GM19328 (cell line): ENCODE measurements around the gene EML4.

Source experiments
- ATAC-seq: cut with Tn5 transposase; IDR thresholded peaks from one replicate; pipeline ENCODE4 v1.9.1; 2021; ENCODE audit warnings: mild to moderate bottlenecking, moderate library complexity; ENCODE audit not compliant: unreplicated experiment

EML4 gene

DNA sequence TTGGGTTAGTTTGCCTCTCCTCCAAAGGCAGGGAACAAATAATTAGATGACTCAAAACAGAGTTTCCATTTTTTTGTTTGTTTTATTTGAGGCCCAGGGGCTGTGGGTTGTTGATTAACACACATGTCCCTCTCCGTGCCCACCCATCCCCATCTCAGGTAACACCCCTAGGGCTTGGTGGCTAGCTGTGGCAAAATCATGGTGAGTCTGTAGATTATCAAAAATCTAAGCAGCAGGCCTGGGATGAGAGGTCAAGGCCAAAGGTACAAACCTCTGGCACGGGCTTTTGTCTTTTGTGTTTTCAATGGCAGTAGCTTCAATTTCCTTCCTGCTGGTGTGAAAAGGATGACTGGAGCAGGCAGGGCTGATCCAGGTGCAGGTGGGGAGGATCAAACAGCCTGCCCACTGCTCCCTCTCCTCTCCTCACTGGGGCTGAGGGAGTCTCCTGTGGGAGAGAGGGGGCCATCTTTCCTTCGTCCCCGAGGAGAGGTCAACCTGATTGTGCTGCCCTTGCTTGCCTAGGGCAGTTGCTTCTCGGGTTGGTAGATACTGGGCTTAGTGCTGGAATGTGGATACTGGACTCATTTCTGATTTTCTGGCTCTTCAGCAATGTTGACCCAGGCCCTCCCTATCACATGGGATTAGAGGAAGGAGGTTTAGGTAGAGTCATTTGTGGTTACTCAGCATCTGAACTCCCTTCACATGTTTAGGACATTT, 31.9 kb upstream of the EML4 start:
- no peak for ATAC-seq

DNA sequence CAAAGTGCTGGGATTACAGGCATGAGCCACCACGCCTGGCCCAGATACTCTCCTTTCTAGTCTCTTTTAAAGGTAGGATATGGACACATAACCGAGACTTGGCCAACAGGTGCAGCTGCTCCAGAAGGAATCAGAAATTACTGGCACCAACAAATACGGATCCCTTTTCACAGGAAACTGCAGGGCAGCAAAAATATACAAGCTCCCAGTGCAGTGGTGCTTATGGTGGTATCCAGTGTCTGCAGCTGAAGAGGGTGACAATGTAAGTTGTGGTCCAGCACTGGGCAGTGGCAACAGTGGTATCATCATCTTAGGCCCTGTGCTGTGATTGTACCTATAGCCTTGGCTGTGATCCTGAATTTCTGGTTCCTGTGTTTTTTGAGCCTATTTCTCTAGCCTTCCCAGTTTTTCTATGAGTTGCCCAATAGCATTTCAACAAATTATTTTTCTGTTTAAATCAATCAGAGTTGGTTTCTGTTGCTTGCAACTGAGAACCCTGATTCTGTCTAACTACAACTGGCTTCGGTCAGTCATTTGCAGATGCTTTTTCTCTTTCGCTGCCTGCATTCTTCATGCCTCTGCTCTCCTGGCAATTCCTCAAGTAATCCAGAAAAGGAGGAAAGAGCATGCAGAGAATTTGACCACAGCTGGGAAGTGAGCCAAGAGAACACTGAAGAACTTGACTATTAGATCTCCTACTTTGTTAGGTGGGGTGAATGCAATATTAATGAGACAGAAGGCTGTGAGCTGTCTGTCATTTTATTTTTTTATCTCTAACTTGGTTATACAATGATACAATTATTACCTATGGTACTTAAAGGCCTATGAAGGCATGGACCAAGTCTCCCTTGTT, 30.8 kb upstream of the EML4 start:
- ATAC-seq = no peak

DNA sequence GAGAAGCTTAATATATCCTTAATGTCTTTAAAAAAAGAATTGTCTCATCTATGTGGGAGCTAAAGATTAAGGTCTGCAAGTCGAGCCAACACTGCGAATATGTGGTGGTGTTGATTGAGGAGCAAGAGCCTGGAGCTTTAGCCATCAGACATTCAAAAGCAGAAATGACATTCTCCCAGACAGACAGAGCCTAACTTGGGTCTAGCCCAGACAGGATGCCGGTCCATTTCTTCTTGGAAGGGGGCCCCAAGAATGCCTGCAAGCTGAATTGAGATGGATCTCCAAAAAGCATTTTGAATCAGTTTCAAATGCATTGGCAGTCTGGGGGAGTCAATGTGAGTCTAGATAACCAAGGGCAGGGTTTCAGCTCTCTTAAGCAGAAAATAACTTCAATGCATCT, 30.1 kb upstream of the EML4 start:
- no peak for ATAC-seq

DNA sequence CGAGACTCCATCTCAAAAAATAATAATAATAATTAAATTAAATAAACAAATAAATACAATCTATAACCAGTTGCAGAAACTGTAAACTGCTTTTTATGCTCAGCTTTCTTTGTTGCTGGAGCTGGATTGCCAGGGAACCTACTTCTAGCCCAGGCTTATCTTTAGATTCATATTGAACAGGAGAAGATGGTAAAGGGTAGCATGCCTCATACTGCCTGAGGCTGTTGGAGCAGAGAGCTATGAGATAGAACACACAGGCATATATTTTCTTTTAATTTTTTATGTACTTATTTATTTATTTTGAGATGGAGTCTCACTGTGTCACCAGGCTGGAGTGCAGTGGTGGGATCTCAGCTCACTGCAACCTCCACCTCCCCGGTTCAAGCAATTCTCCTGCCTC, 28.7 kb upstream of the EML4 start:
- ATAC-seq = no peak

DNA sequence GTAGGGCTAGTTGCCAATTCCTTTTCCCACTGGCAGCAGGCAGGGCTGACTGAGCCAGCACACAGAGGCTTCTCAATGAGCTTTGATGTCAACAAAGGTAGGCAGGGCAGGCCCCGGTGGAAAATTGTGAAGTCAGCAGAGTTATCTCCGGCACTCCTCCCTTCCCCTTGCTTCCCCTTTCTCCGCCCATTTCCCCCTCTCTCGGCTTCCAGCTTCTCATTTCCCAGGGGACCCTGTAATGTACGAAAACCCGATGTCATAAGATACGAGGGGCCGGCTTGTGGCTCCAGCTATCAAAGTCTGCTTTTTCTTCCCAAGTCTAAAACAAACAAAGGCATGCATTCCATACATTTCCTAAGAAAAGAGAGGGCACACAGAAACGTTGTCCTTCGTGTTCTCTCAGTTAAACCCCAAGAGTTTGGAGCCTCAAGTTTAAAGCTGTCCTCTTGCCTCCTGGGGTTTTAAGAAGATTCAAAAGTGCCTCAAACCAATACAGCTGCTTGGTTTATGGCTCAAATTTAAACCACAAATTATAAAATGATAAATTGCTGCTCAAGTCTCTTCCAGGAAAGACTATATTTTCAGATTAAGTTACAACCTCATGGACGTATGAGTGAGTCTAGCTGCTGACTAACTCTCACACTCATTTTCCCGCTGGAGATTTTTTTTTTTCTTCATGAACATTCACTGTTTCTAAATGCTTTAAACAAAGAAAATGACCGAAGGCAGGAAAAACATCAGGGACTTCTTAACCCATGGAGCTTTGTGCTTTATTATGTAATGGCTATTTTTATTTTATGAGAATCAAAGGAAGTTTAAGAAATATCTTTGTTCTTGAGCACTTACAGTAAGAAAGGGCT, 27.2 kb upstream of the EML4 start:
- ATAC-seq = no peak

DNA sequence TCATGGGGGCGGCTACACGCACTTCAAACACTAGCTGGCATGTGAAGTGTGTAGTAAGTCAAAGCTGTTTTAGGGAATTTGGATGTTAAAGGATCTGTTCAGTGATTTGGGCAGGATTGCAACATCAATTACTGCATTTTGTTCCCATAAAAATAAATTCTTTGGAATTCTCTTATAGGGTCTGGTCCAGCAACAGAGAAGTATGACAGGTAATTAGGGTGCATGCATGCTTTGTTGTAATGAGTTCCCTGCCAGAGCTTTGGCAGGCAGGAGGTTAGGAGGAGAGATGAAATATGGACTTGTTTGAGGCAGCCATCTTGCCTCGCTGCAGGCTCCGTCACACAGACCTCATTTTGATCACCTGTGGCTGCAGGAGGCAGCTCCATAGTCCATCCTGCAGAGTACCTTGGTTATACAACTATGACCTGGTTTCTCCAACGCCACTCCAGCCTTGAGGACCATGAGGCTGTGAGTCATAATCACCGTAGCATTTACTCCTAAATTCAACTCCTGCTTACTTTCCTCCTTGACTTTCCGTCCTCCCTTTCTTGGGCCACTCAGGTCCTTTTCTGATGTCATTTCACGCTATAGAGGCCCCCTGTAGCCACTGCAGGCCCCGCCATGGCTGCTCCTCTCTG, 26.5 kb upstream of the EML4 start:
- no peak for ATAC-seq

DNA sequence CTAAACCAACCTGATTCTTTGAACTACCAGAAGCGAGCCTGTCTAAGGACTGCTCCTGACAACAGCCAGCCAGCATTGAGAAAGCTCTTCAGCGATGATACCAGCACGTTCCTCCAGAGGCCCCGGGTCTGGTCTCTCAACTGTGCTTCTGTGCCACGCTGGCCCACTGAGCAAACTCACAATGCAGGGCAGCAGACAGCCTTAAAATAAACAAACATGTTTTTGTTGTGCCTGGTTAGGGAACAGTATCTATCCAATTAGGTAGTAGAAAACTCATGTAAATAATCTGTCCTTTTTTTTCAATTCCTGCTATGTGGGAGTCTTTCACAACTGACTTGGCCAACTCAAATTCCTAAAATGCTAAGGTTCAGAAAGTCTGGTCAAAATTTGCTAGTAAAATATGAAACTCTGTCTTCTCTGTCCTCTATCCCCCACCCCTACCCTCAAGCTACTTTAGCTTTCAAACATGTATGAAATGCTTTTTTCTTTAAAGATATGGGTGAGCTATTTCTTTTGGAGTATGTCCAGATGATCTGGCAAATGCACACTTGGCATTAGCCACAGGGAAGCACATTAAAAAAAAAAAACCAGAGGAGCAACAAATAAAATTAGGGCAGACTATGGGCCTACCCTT, 21.4 kb upstream of the EML4 start:
- ATAC-seq = no peak

DNA sequence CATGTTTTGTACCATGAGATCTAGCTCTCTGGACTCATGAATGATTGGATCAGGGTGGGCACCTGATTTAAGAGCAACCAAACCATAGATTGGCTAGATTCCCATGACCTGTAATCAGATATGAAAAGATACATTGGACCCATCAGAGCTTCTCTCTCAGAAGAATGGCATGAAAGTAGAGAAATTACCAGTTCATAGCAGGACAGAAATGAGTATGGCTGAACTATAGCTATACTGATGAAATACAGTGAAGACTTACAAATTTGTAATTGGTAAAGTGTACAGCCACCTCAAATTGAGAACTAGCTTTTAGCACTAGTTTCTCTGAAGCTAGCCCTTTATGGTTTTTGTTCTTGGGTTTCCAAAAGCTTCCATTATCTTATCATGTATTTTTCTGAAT, 19.0 kb upstream of the EML4 start:
- no peak for ATAC-seq

DNA sequence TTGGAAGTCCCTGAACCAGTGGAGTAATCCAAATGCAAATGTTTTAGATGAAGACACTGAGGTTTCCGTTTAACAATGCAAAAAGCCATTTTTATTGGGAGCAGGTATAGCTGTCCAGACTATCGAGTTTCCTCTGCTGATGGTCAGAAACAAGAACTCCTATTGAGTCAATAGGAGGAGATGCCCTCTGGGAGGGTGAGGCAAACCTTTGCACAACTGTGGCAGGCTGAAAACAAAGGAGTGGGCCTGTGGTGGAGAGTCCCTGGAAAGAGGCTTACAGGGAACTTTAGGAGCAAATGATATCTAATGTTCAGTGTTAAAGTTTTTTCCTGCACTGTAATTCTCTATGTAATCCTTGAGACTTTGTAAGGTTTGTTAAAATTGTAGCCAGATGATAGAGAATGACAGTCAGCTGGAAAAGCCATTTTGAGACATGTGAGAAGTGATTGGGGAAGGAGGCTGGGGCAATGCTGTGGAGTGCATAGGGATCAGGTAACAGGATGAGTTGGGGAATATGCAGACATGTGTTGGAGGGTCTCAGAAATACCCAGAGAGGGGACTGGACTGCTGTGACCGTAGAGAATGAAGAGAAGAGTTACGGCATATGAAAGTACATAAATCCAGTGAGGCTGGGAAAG, 15.1 kb upstream of the EML4 start:
- no peak for ATAC-seq

DNA sequence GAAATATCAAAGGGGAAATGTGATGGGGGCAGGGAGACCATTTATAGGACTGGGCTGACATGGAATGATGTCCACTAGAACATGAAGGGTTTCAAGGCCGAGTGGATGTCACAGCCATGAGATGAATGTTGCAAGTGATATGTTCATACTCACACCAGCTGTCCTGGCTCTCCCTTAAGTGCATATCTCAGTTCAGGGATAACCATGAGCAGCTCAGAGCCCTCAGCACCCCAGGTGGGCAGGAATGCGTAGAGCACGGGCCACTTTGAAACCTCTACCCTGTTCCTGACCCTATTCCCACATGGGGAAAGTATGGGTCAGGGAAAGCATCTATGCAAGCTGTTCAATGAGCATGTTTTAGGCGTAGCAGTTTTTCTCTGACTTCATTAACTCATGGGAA, 12.4 kb upstream of the EML4 start:
- no peak for ATAC-seq

DNA sequence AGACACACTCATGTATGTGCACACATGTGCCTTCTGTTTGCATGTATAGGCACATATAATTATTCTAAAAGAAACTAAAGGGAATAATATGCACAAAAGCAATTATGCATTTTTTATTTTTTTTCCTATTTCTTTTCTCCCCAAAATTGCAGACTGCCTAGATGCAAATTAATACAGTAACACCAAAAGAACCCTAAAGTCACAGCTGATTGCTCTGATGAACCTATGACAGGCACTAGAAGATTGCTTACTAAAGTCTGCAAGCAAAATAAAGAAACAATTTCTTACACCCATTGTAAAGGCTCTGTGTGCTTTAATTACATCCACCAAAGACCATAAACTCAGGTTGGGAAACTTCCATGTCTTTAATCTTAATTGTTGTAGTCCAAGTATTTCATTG, 7.7 kb upstream of the EML4 start:
- ATAC-seq = no peak

DNA sequence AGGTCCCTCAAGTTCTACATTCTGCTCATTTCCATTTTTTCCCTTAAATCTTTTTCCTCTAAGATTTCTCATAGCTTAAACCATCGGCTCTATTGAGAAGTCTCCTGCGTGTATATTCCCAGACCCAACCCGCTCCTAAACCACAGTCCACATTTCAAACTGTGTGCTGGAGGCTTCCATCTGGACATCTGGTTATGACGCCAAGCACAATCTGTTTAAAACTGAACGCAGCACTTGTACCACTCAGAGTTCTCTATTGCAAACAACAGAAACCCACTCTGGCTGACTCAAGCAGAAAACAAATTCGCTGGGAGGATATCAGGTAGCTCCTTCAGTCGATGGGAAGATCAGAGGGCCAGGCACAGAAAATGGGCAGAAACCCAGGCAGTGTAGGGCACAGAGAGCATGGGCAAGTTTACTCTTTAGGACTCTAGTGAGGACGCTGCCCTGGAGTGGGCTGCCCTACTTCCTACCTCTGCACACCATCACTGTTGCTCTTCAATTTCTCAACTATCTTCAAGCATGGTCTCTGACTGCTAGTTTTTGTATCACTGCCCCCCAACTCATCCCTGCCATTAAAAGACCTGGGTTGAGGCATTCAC, 5.6 kb upstream of the EML4 start:
- no peak for ATAC-seq

DNA sequence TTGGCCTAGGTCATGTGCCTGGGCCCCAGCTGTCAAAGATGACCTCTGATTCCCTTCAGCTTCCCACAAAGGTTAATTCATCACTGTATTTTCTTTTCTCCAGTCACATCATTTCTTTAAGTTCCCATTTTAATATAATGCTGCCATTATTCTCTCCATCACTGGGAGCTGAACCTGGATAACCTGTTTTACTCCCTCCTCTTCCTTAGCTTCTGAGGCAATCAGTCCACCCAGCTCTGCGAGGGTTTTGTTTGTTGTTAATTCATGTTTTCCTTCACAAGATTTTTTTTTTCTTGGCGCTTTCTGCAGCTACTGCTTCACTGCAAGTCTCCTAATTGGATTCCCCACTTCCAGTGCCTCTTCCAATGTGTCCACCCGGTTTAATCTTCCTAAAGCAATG, 5.1 kb upstream of the EML4 start:
- ATAC-seq = no peak

DNA sequence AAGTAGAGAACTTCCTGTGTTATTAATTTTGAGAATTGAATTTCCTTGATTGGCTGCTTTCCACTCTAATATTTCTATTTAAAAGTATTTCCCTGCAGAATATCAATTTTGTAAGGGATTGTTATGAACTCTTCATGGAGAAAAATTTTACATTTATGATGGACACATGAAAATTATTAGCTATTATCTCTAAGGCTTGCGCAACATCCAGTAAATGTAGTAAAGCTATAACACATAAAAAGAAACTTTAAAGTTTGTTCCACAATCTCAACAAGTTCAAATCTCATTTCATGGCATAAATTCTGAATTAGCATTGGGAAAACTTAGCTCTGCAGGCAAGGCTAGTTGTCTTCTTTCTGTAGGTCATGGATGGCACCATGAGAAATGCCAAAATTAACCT, 4.2 kb upstream of the EML4 start:
- no peak for ATAC-seq

DNA sequence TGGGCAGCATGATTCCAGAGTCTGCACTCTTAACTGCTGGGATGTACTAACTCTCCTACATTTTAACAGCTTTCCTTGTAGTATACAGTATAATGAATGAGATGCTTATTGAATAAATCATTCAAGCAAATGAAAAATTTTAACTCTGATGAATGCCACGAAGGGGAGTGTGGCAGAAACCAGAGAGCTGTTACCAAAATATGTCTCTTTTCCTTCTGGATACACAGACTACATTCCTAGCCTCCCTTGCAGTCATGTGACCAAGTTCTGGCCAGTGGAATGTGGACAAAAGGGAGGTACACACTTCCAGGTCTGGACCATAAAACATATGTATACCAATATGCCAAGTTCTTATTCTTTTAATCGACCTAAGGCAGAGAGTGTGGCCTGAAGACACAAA, 1.7 kb upstream of the EML4 start:
- ATAC-seq = no peak

DNA sequence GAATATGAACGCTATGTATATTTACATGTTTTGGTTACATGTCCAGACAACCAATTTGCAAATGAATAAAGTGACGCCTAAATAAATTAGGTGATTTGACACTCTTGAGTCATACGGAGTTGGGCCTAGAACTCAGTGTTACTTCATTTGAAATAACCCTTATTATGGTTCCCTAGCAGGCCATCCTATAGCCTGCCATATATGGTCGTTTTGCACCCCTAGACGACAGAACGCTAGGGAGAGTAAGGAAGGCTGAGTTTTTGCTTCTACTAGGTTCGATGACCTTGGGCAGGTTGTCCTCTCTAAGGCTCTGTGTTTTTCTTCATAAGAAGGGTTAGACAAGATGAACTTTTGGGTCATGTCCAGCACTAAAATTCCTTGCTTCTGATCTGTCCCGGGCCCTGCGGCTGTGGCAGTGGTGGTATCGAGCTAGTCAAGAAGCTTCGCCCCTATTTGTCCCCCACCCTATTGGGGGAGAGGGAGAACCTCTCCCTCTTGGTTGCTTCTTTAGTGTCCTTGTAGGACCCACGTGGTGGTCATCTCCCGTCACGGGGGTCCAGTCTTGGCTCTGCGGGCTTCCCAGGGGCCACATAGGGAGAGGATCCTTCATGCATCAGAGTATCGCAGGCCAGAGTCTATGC, 574 bp upstream of the EML4 start:
- ATAC-seq = no peak

DNA sequence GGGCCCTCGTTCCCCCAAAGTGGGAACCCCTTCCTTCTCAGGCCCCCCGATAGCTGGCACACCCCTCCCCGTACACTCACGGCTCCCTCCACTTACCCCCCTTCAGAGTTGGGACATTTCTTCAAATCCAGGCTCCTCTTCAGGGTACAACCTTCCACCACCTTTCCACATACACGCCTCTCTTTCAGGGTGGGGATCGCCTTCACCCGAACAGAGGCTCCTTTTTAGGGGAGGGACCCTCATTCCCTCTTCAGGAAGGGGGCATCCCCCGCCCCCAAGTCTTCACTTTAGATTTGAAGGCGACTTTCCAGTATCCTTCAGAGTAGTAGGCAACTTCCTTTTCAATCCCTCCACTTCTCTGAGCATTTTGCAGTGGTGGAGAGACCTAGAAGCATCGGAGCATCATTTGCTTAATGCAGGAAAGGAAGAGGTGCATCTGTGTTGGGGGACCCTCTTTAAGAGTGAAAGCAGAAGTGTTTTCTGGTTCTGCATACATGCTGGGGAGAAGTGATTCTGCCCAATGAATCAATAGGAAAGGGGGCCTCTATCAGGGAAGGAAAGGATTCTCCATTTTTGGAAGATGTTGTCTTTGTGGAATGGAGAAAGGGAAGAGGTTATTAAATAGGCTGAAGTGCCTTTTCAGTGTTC, 845 bp downstream of the EML4 start:
- peak; percentile 19 for ATAC-seq

DNA sequence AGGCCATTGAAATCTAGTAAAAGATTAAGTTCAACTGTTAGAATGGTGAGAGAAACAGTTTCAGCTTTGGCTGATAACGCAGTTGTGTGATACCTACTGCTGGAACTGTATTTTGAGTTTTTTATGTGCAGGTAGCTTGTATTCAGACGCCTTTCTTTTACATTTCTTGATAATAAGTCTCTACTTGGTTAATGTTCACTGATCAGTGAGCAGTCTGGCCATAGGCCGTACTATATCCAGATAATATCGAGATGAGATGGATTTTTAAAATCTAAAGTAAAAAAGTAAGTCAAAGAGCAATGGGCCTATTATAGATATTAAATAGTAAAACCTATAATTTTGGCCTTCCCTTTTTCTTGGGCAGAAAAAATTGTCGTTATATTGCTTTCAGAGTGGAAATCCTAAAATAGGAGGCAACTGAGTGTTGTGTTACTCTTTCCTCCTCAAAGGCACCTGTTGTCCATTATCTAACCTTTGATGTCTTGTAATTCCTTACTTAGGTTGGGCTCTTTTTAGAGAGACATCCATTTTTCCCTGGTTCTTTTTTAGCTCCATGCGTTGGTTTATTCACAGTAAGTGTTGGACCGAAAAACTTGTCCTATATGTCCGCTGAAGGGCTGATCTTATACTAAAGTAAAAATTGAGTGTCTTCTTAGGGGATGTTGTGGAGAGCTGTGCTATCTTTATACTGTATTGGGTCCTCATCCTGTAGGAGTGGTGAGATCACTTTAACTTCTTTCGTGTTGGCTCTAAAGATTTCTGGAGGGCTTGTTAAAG, 1.7 kb downstream of the EML4 start:
- ATAC-seq = no peak
